Measurements from ENCODE around the gene FLVCR2.

Gene FLVCR2

GRCh38 chr14:75612157-75612556, 33.7 kb downstream of the FLVCR2 start:
- WGBS: 65% methylated on average over 4 of the region's 4 CpGs

GRCh38 chr14:75614179-75614578, 35.8 kb downstream of the FLVCR2 start:
- Histone ChIP-seq H3K14ac (ENCODE audit: low read length in 2 of 2) (no peak overlapping the region), H3K23ac (ENCODE audit: low read length in 2 of 2) (no peak overlapping the region), H2BK12ac (ENCODE audit: low read length in 2 of 2) (no peak overlapping the region), H3K27ac (ENCODE audit: low read length, poor library complexity, severe bottlenecking) (no peak overlapping the region), H3K9ac (ENCODE audit: low read length) (no peak overlapping the region), H2BK15ac (ENCODE audit: low read depth, poor library complexity, severe bottlenecking) (no peak overlapping the region), H3K4me2 (ENCODE audit: low read length, poor library complexity, severe bottlenecking) (no peak overlapping the region), H4K91ac (ENCODE audit: low read length) (no peak overlapping the region), H3K27me3 (ENCODE audit: control insufficient read depth in 1 of 2, insufficient read depth in 1 of 2, low read length in 2 of 2) (no peaks in the 10 kb centered on the region), H3K4me1 (ENCODE audit: control insufficient read depth, insufficient read depth, low read depth, low read length) (no peaks in the 10 kb centered on the region), H2BK120ac (ENCODE audit: low read depth, low read length) (no peak overlapping the region), H2AFZ (ENCODE audit: low read depth, low read length) (no peak overlapping the region), H3K4ac (ENCODE audit: low read depth in 1 of 2, low read length in 2 of 2) (no peak overlapping the region), H3K79me1 (replicated peaks; ENCODE audit: low read length, poor library complexity, severe bottlenecking) (peaks cover 47% of the 10 kb centered on the region), H3K9me3 (ENCODE audit: control insufficient read depth, low read length) (no peaks in the 10 kb centered on the region), H2BK5ac (ENCODE audit: low read depth, low read length, poor library complexity, severe bottlenecking) (no peak overlapping the region), H3K4me3 (ENCODE audit: insufficient read depth in 1 of 2, low read depth in 1 of 2, low read length in 2 of 2) (no peak overlapping the region), H4K8ac (ENCODE audit: low read length) (no peak overlapping the region), H2AK5ac (ENCODE audit: low read length, severe bottlenecking) (no peak overlapping the region), H3K36me3 (ENCODE audit: control insufficient read depth in 1 of 2, insufficient read depth in 2 of 2, low read depth in 1 of 2, low read length in 2 of 2) (no peaks in the 10 kb centered on the region), H3K18ac (ENCODE audit: low read depth in 1 of 2, low read length in 2 of 2) (no peak overlapping the region)
- DNase-seq: no peak
- WGBS: 64% methylated on average over 4 of the region's 4 CpGs

More at GRCh38 chr14:75612157-75612556, 33.7 kb downstream of the FLVCR2 start:
- no peak overlapping the region for H3K27ac ChIP-seq (ENCODE audit: low read length, poor library complexity, severe bottlenecking)
- no peak overlapping the region for H2BK120ac ChIP-seq (ENCODE audit: low read depth, low read length)
- H3K14ac ChIP-seq (ENCODE audit: low read length in 2 of 2): no peak overlapping the region
- H3K4ac ChIP-seq (ENCODE audit: low read depth in 1 of 2, low read length in 2 of 2): no peak overlapping the region
- H3K9me3 ChIP-seq (ENCODE audit: control insufficient read depth, low read length): peaks cover 19% of the 10 kb centered on the region
- no peaks in the 10 kb centered on the region for H3K27me3 ChIP-seq (ENCODE audit: control insufficient read depth in 1 of 2, insufficient read depth in 1 of 2, low read length in 2 of 2)
- H3K18ac ChIP-seq (ENCODE audit: low read depth in 1 of 2, low read length in 2 of 2): no peak overlapping the region
- H3K23ac ChIP-seq (ENCODE audit: low read length in 2 of 2): no peak overlapping the region
- no peak overlapping the region for H2AK5ac ChIP-seq (ENCODE audit: low read length, severe bottlenecking)
- no peak overlapping the region for H4K91ac ChIP-seq (ENCODE audit: low read length)
- no peak for DNase-seq
- no peaks in the 10 kb centered on the region for H3K4me1 ChIP-seq (ENCODE audit: control insufficient read depth, insufficient read depth, low read depth, low read length)
- no peak overlapping the region for H4K8ac ChIP-seq (ENCODE audit: low read length)
- no peak overlapping the region for H3K4me2 ChIP-seq (ENCODE audit: low read length, poor library complexity, severe bottlenecking)
- H2AFZ ChIP-seq (ENCODE audit: low read depth, low read length): no peak overlapping the region
- H2BK5ac ChIP-seq (ENCODE audit: low read depth, low read length, poor library complexity, severe bottlenecking): no peak overlapping the region
- H3K79me1 ChIP-seq (replicated peaks; ENCODE audit: low read length, poor library complexity, severe bottlenecking): peaks cover 57% of the 10 kb centered on the region
- no peak overlapping the region for H3K4me3 ChIP-seq (ENCODE audit: insufficient read depth in 1 of 2, low read depth in 1 of 2, low read length in 2 of 2)
- H2BK12ac ChIP-seq (ENCODE audit: low read length in 2 of 2): no peak overlapping the region
- H3K36me3 ChIP-seq (ENCODE audit: control insufficient read depth in 1 of 2, insufficient read depth in 2 of 2, low read depth in 1 of 2, low read length in 2 of 2): peaks cover 0 to 7% of the 10 kb centered on the region in 2 experiments
- no peak overlapping the region for H3K9ac ChIP-seq (ENCODE audit: low read length)
- H2BK15ac ChIP-seq (ENCODE audit: low read depth, poor library complexity, severe bottlenecking): no peak overlapping the region

GRCh38 chr14:75615200-75615599, 36.8 kb downstream of the FLVCR2 start:
- H2BK15ac ChIP-seq (ENCODE audit: low read depth, poor library complexity, severe bottlenecking): no peak overlapping the region
- peaks cover 40% of the 10 kb centered on the region for H3K79me1 ChIP-seq (replicated peaks; ENCODE audit: low read length, poor library complexity, severe bottlenecking)
- no peak overlapping the region for H4K91ac ChIP-seq (ENCODE audit: low read length)
- H3K9me3 ChIP-seq (ENCODE audit: control insufficient read depth, low read length): no peaks in the 10 kb centered on the region
- DNase-seq: no peak
- no peak overlapping the region for H2BK12ac ChIP-seq (ENCODE audit: low read length in 2 of 2)
- H3K4me2 ChIP-seq (ENCODE audit: low read length, poor library complexity, severe bottlenecking): no peak overlapping the region
- H3K4me1 ChIP-seq (ENCODE audit: control insufficient read depth, insufficient read depth, low read depth, low read length): no peaks in the 10 kb centered on the region
- no peak overlapping the region for H3K14ac ChIP-seq (ENCODE audit: low read length in 2 of 2)
- H3K27ac ChIP-seq (ENCODE audit: low read length, poor library complexity, severe bottlenecking): no peak overlapping the region
- H3K27me3 ChIP-seq (ENCODE audit: control insufficient read depth in 1 of 2, insufficient read depth in 1 of 2, low read length in 2 of 2): no peaks in the 10 kb centered on the region
- no peak overlapping the region for H4K8ac ChIP-seq (ENCODE audit: low read length)
- H2AFZ ChIP-seq (ENCODE audit: low read depth, low read length): no peak overlapping the region
- no peaks in the 10 kb centered on the region for H3K36me3 ChIP-seq (ENCODE audit: control insufficient read depth in 1 of 2, insufficient read depth in 2 of 2, low read depth in 1 of 2, low read length in 2 of 2)
- no peak overlapping the region for H3K18ac ChIP-seq (ENCODE audit: low read depth in 1 of 2, low read length in 2 of 2)
- no peak overlapping the region for H2AK5ac ChIP-seq (ENCODE audit: low read length, severe bottlenecking)
- no peak overlapping the region for H3K23ac ChIP-seq (ENCODE audit: low read length in 2 of 2)
- 85% methylated on average over 4 of the region's 4 CpGs for WGBS
- H3K9ac ChIP-seq (ENCODE audit: low read length): no peak overlapping the region
- H2BK5ac ChIP-seq (ENCODE audit: low read depth, low read length, poor library complexity, severe bottlenecking): no peak overlapping the region
- no peak overlapping the region for H3K4me3 ChIP-seq (ENCODE audit: insufficient read depth in 1 of 2, low read depth in 1 of 2, low read length in 2 of 2)
- H2BK120ac ChIP-seq (ENCODE audit: low read depth, low read length): no peak overlapping the region
- H3K4ac ChIP-seq (ENCODE audit: low read depth in 1 of 2, low read length in 2 of 2): no peak overlapping the region

DNA sequence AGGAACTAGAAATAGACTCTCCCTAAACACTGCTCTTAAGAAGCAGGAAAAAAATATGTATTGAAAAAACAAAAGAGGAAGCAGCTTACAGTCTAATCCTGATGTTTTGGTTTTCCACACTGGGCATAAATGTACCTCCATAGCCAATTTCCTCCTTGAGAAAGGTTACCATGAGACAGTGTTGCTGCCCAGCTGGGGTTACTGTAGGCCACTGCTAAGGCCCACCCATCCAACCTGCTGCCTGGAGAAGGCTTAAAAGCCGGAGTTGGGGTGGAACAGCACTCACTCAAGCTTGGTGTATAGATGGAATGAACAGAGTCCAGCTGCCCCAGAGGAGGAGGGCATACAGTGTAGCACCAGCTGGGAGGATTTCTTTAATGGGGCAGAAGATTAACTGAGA, 41.1 kb downstream of the FLVCR2 start:
- Histone ChIP-seq H3K79me1 (replicated peaks; ENCODE audit: low read length, poor library complexity, severe bottlenecking) (peaks cover 26% of the 10 kb centered on the region), H3K27me3 (ENCODE audit: control insufficient read depth in 1 of 2, insufficient read depth in 1 of 2, low read length in 2 of 2) (no peaks in the 10 kb centered on the region), H3K14ac (ENCODE audit: low read length in 2 of 2) (no peak overlapping the region), H2BK12ac (ENCODE audit: low read length in 2 of 2) (no peak overlapping the region), H4K8ac (ENCODE audit: low read length) (no peak overlapping the region), H2BK120ac (ENCODE audit: low read depth, low read length) (no peak overlapping the region), H2AK5ac (ENCODE audit: low read length, severe bottlenecking) (no peak overlapping the region), H2BK5ac (ENCODE audit: low read depth, low read length, poor library complexity, severe bottlenecking) (no peak overlapping the region), H3K4me2 (ENCODE audit: low read length, poor library complexity, severe bottlenecking) (no peak overlapping the region), H3K27ac (ENCODE audit: low read length, poor library complexity, severe bottlenecking) (no peak overlapping the region), H3K4me1 (ENCODE audit: control insufficient read depth, insufficient read depth, low read depth, low read length) (peaks cover 2% of the 10 kb centered on the region), H3K36me3 (ENCODE audit: control insufficient read depth in 1 of 2, insufficient read depth in 2 of 2, low read depth in 1 of 2, low read length in 2 of 2) (no peaks in the 10 kb centered on the region), H3K4me3 (ENCODE audit: insufficient read depth in 1 of 2, low read depth in 1 of 2, low read length in 2 of 2) (no peak overlapping the region), H3K9me3 (ENCODE audit: control insufficient read depth, low read length) (no peaks in the 10 kb centered on the region), H3K18ac (ENCODE audit: low read depth in 1 of 2, low read length in 2 of 2) (no peak overlapping the region), H3K9ac (ENCODE audit: low read length) (no peak overlapping the region), H2BK15ac (ENCODE audit: low read depth, poor library complexity, severe bottlenecking) (no peak overlapping the region), H3K4ac (ENCODE audit: low read depth in 1 of 2, low read length in 2 of 2) (no peak overlapping the region), H4K91ac (ENCODE audit: low read length) (no peak overlapping the region), H2AFZ (ENCODE audit: low read depth, low read length) (no peak overlapping the region), H3K23ac (ENCODE audit: low read length in 2 of 2) (peak overlapping the region in 1 of 2 experiments; percentile 52)
- no peak for DNase-seq
- 81% methylated on average over 1 of the region's 1 CpG for WGBS
